ENCODE results near the gene PPP1R26. TPM values are rescaled to one million over a fixed set of nuclear protein-coding genes. Genes with fewer than 3 reads are reported as not detected.

PPP1R26 gene
- total and polyA plus RNA-seq, 9 of the 15 experiments (the other 6 are each of a cell fraction or from before 2014, with no cell fraction given): 0.77 to 26.8 (median 9.3) TPM

GRCh38 chr9:135448663-135449100 lies 30.9 kb upstream of the PPP1R26 start (continued):
- TF ChIP-seq ZBTB11 (CRISPR knock-in tag; IDR thresholded peaks at IDR 0.05) (peak in 1 of 3 experiments; percentile 74; a peak in 2 of 6 replicates), DPF2 (IDR thresholded peaks at IDR 0.05) (peak; percentile 10; the same call in 1 of the 2 replicates), NRF1 (conservative IDR thresholded peaks at IDR 0.05 in 1 of 2, IDR thresholded peaks at IDR 0.05 in 1 of 2) (0 out of 4 replicates have a peak, but pooled peaks of 1 of the 2 experiments have one; percentile 26), RUNX1 (IDR thresholded peaks at IDR 0.05; ENCODE audit: low read depth) (no peak), RCOR1 (IDR thresholded peaks at IDR 0.05; ENCODE audit: borderline replicate concordance in 1 of 2, low read depth in 2 of 2, low read length in 2 of 2) (peak in 1 of 2 experiments; percentile 23; a peak in 1 of 4 replicates), TARDBP (IDR thresholded peaks at IDR 0.05) (no peak), CEBPG (CRISPR knock-in tag; IDR thresholded peaks at IDR 0.05) (peak; percentile 68), CEBPG (tag; conservative IDR thresholded peaks at IDR 0.05 in 1 of 2, IDR thresholded peaks at IDR 0.05 in 1 of 2) (no peak), GABPB1 (CRISPR knock-in tag; IDR thresholded peaks at IDR 0.05) (peak; percentile 47)

Data from K562 (cell line).